Transverse colon (tissue), 4 donors: Measurements from ENCODE around the gene LYPD4. TPM values are rescaled to one million over a fixed set of nuclear protein-coding genes. Genes with fewer than 3 reads are reported as not detected.

Experiments used
- DNase-seq: peaks from one replicate; pipeline ENCODE4 v3.0.0-alpha.2; 2019
- H3K27ac ChIP-seq, 4 donors: fragments of 200-600 bp; sonication (generic); 2 replicates each; pipeline ENCODE4 v1.5.1; 2016 to 2018; ENCODE audit warnings: inconsistent platforms in 4 of 4
- H3K27me3 ChIP-seq: fragments of 200-600 bp; sonication (generic); 2 replicates; pipeline ENCODE4 v1.5.1; 2017; ENCODE audit warnings: inconsistent platforms
- H3K36me3 ChIP-seq, 4 donors: fragments of 200-600 bp; sonication (generic); 2 replicates each; pipeline ENCODE4 v1.5.1; 2017 to 2019; ENCODE audit warnings: inconsistent platforms in 4 of 4
- H3K4me1 ChIP-seq, 4 donors: fragments of 200-600 bp; sonication (generic); 2 replicates each; pipeline ENCODE4 v1.5.1; 2017 to 2020; ENCODE audit warnings: inconsistent platforms in 4 of 4
- H3K4me3 ChIP-seq, 4 donors: fragments of 200-600 bp; sonication (generic); 1 replicate in 1 of 4; 2 replicates in 3 of 4; pipeline versions ENCODE4 v1.5.1 to v1.6.1; 2017 to 2019; ENCODE audit warnings: inconsistent platforms in 4 of 4
- H3K9me3 ChIP-seq, 2 donors: fragments of 200-600 bp; sonication (generic); 2 replicates each; pipeline ENCODE4 v1.5.1; 2017 to 2019; ENCODE audit warnings: inconsistent platforms in 2 of 2
- EP300 ChIP-seq: sonication (generic); formaldehyde crosslinking; IDR thresholded peaks from one replicate; pipeline ENCODE4 v1.6.1; 2017; ENCODE audit warnings: antibody characterized with exemption, low read depth
- POLR2A ChIP-seq: fragments of 450-650 bp; IDR thresholded peaks from one replicate; pipeline ENCODE4 v1.6.1; 2016; ENCODE audit warnings: antibody characterized with exemption, mild to moderate bottlenecking, moderate library complexity
- POLR2AphosphoS5 ChIP-seq, 3 donors: sonication (generic); formaldehyde crosslinking; IDR thresholded peaks; one replicate each; pipeline ENCODE4 v1.6.1; 2016; ENCODE audit warnings: antibody characterized with exemption in 3 of 3
- WGBS, 2 donors: methylation state at CpG; one replicate each; pipeline ENCODE4 v1.1.5; 2018; ENCODE audit warnings: low coverage in 1 of 2; 5-methylcytosine and 5-hydroxymethylcytosine counted together
- in situ Hi-C, 4 donors: fragments of 200-750 bp; cut with MboI; loops; one replicate each; pipeline versions ENCODE4 v1.15.0 to v1.15.1; 2017; ENCODE audit warnings: low sequenced_read_pairs in 3 of 4, low pct_ligation_motif_present in 1 of 4, low pct_unique_long_range_greater_than_20kb in 1 of 4
- intact Hi-C: fragments of 100-400 bp; cut with DNase I; formaldehyde crosslinking; loops from one replicate; pipeline ENCODE4 v1.15.1; 2023; ENCODE audit warnings: low total_unique reads
- total RNA-seq, 4 donors: library from RNA; depleted of rRNA; stranded (reverse); fragments of >200 nt; gene quantifications; one replicate each; pipeline ENCODE4 v1.1.0, GENCODE V29; 2016
- TF ChIP-seq, protein P1 (sequence below), 5 experiments: fragments of 200-600 bp in 3 of 5; fragments of 450-650 bp in 2 of 5; sonication (generic) in 3 of 5; IDR thresholded peaks; 1 replicate in 2 of 5; 2 replicates in 3 of 5; pipeline ENCODE4 v1.5.1; 2016 to 2017; ENCODE audit warnings: antibody characterized with exemption in 5 of 5, inconsistent platforms in 3 of 5, mild to moderate bottlenecking in 2 of 5, moderate library complexity in 1 of 5

Gene LYPD4
- total RNA-seq, 4 donors from 2014 or later: not detected

DNA sequence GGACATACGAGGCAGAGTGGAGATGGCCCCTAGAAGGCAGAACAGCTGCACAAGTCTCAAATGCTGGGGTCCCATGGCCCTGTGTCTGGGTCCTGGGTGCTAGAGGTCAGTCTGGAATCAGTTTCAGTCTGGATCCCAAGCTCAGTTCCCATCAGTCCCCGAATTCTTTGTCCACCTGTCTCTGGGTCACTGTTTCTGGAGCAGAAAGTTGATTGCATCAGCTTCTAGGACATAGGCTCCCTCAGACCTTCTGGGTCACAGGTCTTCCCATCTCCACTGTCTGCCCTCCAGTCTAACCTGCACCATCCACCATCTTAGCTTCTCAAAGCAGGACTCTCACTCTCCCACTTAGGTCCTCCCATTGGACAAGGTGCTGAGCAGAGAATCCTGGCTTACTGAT, 5.3 kb downstream of the LYPD4 start:
- in situ Hi-C loops (loop anchor here in 1 of 4 donors (25.0 kb wide), 1 partner anchor 352 kb away; no protein-coding TSS in a partner anchor), intact Hi-C loops (no loop called here)
- no peaks in the 10 kb centered on the region for H3K36me3 ChIP-seq
- DNase-seq: no peak
- TF ChIP-seq EP300: no peak
- no peak for TF ChIP-seq POLR2A
- TF ChIP-seq POLR2AphosphoS5 (IDR thresholded peaks at IDR 0.05): no peak
- TF ChIP-seq, protein P1, sequence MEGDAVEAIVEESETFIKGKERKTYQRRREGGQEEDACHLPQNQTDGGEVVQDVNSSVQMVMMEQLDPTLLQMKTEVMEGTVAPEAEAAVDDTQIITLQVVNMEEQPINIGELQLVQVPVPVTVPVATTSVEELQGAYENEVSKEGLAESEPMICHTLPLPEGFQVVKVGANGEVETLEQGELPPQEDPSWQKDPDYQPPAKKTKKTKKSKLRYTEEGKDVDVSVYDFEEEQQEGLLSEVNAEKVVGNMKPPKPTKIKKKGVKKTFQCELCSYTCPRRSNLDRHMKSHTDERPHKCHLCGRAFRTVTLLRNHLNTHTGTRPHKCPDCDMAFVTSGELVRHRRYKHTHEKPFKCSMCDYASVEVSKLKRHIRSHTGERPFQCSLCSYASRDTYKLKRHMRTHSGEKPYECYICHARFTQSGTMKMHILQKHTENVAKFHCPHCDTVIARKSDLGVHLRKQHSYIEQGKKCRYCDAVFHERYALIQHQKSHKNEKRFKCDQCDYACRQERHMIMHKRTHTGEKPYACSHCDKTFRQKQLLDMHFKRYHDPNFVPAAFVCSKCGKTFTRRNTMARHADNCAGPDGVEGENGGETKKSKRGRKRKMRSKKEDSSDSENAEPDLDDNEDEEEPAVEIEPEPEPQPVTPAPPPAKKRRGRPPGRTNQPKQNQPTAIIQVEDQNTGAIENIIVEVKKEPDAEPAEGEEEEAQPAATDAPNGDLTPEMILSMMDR (IDR thresholded peaks at IDR 0.05): no peak
- no peaks in the 10 kb centered on the region for H3K4me1 ChIP-seq
- H3K9me3 ChIP-seq: no peaks in the 10 kb centered on the region
- no peak overlapping the region for H3K27ac ChIP-seq
- WGBS, 2 donors: 60 to 69% methylated on average over 1 of the region's 2 CpGs
- no peak overlapping the region for H3K4me3 ChIP-seq
- H3K27me3 ChIP-seq: peaks cover 51% of the 10 kb centered on the region

DNA sequence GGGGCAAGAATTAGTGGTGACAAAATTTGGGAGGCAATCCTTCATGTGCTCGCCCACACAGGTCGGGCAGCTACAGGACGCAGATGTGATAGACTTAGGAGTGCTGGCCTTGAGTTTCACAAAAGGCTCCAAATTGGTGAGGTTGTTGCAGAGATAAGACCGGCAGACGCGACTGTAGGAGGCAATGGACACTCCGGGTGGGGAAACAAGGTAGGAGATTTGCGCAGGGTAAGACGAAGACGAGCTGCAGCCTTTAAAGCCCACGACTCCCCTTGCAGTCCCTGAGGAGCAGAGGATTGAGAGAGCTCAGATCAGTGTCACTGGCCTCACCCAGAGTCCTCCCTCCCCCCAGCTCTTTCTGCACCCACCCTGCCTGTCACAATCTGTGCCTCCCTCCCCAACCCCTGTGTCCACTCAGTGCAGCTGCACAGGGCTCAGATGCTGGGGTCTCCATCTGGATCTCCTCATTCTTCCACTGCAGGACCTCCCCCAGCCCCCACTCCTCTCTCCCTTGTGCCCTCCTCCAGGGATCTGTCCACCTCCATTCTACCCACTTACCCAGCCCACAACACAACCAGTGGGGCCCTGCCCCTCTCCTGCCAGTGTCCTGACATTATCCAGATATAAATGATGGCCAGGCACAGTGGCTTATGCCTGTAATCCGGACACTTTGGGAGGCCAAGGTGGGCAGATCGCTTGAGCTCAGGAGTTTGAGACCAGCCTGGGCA, 6.3 kb downstream of the LYPD4 start:
- in situ Hi-C loops: loop anchor here in 1 of 4 donors (25.0 kb wide), 1 partner anchor 351 kb away; no protein-coding TSS in a partner anchor
- WGBS, 2 donors: 67 to 73% methylated on average over 12 to 13 of the region's 13 CpGs
- no peaks in the 10 kb centered on the region for H3K4me1 ChIP-seq
- TF ChIP-seq POLR2AphosphoS5 (IDR thresholded peaks at IDR 0.05): no peak
- no peak for TF ChIP-seq EP300
- no peak for TF ChIP-seq POLR2A
- TF ChIP-seq, protein P1 (IDR thresholded peaks at IDR 0.05): no peak
- H3K27ac ChIP-seq: no peak overlapping the region
- no peaks in the 10 kb centered on the region for H3K9me3 ChIP-seq
- no peak overlapping the region for H3K4me3 ChIP-seq
- intact Hi-C loops: no loop called here
- no peak for DNase-seq
- H3K27me3 ChIP-seq: peaks cover 51% of the 10 kb centered on the region
- no peaks in the 10 kb centered on the region for H3K36me3 ChIP-seq

DNA sequence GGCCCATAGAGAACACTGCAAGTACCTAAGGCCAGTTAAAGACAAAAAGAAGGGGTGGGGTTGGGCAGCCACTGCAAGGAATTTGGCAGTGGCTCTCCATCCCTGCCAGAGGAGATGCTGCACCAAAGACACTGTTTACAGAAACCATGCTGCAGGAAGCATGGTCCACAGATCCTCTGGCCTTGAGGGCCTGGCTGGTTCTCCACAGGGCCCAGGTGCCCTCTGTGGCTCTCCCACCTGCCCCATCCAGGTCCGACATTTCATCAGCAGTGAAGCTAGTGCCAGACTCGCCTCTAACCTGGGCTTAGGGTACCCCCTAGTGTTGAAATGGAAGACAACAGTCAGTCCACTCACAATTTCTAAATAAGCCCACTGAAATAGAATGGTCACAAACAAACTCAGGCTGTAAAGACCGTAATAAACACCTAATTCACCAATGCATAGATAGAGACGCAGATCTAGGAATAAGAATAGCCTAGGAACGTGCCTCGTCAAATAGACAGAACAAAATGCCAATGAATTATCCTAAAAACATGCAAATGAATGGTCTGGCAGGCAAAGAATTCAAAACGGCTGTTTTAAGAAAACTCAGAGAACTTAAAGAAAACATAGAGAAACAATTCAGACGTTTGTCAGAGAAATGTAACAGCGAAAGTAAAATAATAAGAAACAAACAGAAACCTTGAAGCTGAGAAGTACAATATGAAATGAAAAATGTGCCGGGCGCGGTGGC, 23.3 kb downstream of the LYPD4 start:
- no peak overlapping the region for H3K27ac ChIP-seq
- peak; percentile 41 for DNase-seq
- peaks cover 19% of the 10 kb centered on the region for H3K27me3 ChIP-seq
- no peak overlapping the region for H3K4me3 ChIP-seq
- H3K4me1 ChIP-seq: no peaks in the 10 kb centered on the region
- TF ChIP-seq, protein P1 (IDR thresholded peaks at IDR 0.05): peak; percentile 42 to 76 (median 60)
- TF ChIP-seq POLR2A (no peak), POLR2AphosphoS5 (IDR thresholded peaks at IDR 0.05) (no peak)
- no peaks in the 10 kb centered on the region for H3K9me3 ChIP-seq
- intact Hi-C loops (no loop called here), in situ Hi-C loops (loop anchor here in 1 of 4 donors (10.0 kb wide), 1 partner anchor 136 kb away; the partner anchor contains the start of gene CEACAM7)
- H3K36me3 ChIP-seq: no peaks in the 10 kb centered on the region
- 31 to 59% methylated on average over 5 to 12 of the region's 12 CpGs for WGBS, 2 donors

DNA sequence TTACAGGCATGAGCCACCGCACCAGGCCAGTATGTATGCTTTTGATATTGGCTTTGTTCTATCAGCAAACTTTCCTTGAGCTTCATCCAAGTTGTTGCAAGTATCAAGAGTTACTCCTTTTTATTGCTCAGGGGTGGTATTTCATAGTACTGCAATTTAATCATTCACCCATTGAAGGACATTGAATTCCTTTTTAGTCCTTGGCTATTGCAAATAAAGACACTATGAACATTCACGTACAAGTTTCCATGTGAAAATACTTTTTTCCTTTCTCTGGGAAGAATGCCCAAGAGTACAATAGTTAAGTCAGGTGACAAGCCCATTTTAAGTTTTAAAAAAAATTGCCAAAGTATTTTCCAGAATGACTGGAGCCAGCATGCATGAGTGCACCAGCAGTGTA, 27.7 kb downstream of the LYPD4 start:
- peaks cover 7% of the 10 kb centered on the region for H3K27me3 ChIP-seq
- H3K36me3 ChIP-seq: no peaks in the 10 kb centered on the region
- intact Hi-C loops (no loop called here), in situ Hi-C loops (no loop called here)
- 33 to 49% methylated on average over 1 to 2 of the region's 2 CpGs for WGBS, 2 donors
- no peak overlapping the region for H3K4me3 ChIP-seq
- no peaks in the 10 kb centered on the region for H3K9me3 ChIP-seq
- TF ChIP-seq, protein P1 (IDR thresholded peaks at IDR 0.05): no peak
- TF ChIP-seq POLR2AphosphoS5 (IDR thresholded peaks at IDR 0.05): no peak
- no peak for TF ChIP-seq POLR2A
- TF ChIP-seq EP300: no peak
- peak; percentile 28 for DNase-seq
- no peaks in the 10 kb centered on the region for H3K4me1 ChIP-seq
- H3K27ac ChIP-seq: no peak overlapping the region
